ENCODE data around the gene CADM4.

DNA sequence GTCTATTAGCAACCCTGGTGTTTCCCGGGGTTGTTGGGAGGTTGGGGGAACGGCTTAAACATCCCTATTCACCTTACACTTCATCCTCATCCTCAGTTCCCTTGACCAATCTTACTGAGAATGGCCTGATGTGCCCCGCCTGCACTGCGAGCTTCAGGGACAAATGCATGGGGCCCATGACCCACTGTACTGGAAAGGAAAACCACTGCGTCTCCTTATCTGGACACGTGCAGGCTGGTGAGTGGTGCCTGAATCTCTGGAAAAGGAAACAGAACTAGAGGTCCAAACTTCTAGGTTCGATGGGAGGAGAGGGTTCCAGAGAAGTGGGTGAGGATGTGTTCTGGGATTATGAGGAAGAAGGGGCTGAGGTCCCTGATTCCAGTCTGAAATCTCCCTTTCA is 58.2 kb downstream of the CADM4 start:
- TF ChIP-seq POLR2AphosphoS5 (IDR thresholded peaks at IDR 0.05), result no peak
- TF ChIP-seq POLR2A (IDR thresholded peaks at IDR 0.05), result no peak
- TF ChIP-seq, protein P1, sequence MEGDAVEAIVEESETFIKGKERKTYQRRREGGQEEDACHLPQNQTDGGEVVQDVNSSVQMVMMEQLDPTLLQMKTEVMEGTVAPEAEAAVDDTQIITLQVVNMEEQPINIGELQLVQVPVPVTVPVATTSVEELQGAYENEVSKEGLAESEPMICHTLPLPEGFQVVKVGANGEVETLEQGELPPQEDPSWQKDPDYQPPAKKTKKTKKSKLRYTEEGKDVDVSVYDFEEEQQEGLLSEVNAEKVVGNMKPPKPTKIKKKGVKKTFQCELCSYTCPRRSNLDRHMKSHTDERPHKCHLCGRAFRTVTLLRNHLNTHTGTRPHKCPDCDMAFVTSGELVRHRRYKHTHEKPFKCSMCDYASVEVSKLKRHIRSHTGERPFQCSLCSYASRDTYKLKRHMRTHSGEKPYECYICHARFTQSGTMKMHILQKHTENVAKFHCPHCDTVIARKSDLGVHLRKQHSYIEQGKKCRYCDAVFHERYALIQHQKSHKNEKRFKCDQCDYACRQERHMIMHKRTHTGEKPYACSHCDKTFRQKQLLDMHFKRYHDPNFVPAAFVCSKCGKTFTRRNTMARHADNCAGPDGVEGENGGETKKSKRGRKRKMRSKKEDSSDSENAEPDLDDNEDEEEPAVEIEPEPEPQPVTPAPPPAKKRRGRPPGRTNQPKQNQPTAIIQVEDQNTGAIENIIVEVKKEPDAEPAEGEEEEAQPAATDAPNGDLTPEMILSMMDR (IDR thresholded peaks at IDR 0.05), result no peak

All from breast epithelium (tissue), 3 donors.